ENCODE measurements around the gene GRIA3.

Gene GRIA3

DNA sequence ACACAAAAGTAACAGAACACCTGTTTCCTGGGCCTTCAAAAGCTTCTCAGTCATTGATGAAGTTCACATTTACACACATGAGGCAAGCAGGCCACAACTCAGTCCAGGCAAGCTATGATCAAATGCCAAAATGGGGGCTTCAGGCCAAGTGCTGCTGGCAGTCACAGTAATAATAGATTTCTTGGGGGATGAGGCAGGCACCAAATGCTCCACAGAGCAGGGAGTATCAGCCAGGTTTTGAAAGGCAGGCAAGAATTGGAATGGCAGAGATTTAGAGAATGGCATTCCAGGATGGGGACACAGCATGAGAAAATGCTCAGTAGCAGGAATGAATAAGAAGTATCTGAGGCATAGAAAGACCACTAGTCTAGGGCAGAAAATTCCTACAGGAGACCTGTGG is 52.8 kb downstream of the GRIA3 start:
- H3K79me2 ChIP-seq (ENCODE audit: insufficient read depth, low read depth) = no peaks in the 10 kb centered on the region

DNA sequence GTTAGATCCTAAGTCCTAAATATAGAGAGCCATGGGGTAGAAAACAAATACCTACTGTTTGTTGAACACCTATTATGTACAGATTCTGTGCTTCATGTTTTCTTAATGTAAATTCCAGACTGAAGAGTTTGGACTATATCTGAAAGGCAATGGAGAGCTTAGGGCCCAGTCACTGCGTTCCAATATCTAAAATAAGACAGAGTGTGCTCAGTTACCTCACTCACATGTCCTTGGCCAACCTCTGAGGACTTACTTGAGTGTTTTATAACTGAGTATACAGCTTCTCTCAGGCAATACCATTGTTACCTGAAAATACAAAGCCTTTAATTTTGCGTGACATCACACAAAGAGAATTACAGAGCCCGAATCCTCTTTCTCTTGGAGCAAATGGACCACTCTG is 53.2 kb downstream of the GRIA3 start:
- Histone ChIP-seq H3K4me3 (IDR thresholded peaks at IDR 0.05; ENCODE audit: insufficient read depth, low read depth, low read length) (no peak overlapping the region), H3K4me1 (ENCODE audit: low read depth, poor library complexity, severe bottlenecking) (no peaks in the 10 kb centered on the region), H3K27me3 (ENCODE audit: insufficient read depth, low read depth) (no peaks in the 10 kb centered on the region), H4K20me1 (ENCODE audit: insufficient read depth) (no peaks in the 10 kb centered on the region), H3K4me2 (no peak overlapping the region), H3K27ac (no peak overlapping the region), H3K79me2 (ENCODE audit: insufficient read depth, low read depth) (no peaks in the 10 kb centered on the region), H2AFZ (ENCODE audit: low read depth) (no peak overlapping the region), H3K36me3 (ENCODE audit: insufficient read depth) (no peaks in the 10 kb centered on the region), H3K9ac (no peak overlapping the region)
- TF ChIP-seq, protein P1, sequence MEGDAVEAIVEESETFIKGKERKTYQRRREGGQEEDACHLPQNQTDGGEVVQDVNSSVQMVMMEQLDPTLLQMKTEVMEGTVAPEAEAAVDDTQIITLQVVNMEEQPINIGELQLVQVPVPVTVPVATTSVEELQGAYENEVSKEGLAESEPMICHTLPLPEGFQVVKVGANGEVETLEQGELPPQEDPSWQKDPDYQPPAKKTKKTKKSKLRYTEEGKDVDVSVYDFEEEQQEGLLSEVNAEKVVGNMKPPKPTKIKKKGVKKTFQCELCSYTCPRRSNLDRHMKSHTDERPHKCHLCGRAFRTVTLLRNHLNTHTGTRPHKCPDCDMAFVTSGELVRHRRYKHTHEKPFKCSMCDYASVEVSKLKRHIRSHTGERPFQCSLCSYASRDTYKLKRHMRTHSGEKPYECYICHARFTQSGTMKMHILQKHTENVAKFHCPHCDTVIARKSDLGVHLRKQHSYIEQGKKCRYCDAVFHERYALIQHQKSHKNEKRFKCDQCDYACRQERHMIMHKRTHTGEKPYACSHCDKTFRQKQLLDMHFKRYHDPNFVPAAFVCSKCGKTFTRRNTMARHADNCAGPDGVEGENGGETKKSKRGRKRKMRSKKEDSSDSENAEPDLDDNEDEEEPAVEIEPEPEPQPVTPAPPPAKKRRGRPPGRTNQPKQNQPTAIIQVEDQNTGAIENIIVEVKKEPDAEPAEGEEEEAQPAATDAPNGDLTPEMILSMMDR (conservative IDR thresholded peaks at IDR 0.05; ENCODE audit: low read depth, low read length) = no peak

More for the DNA sequence above, 52.8 kb downstream of the GRIA3 start:
- no peak overlapping the region for H2AFZ ChIP-seq (ENCODE audit: low read depth)
- TF ChIP-seq, protein P1 (conservative IDR thresholded peaks at IDR 0.05; ENCODE audit: low read depth, low read length) = no peak
- no peak overlapping the region for H3K9ac ChIP-seq
- no peak overlapping the region for H3K4me3 ChIP-seq (IDR thresholded peaks at IDR 0.05; ENCODE audit: insufficient read depth, low read depth, low read length)
- no peak overlapping the region for H3K4me2 ChIP-seq
- H3K36me3 ChIP-seq (ENCODE audit: insufficient read depth) = no peaks in the 10 kb centered on the region
- H3K27me3 ChIP-seq (ENCODE audit: insufficient read depth, low read depth) = no peaks in the 10 kb centered on the region
- H3K4me1 ChIP-seq (ENCODE audit: low read depth, poor library complexity, severe bottlenecking) = no peaks in the 10 kb centered on the region
- H4K20me1 ChIP-seq (ENCODE audit: insufficient read depth) = no peaks in the 10 kb centered on the region
- no peak overlapping the region for H3K27ac ChIP-seq

DNA sequence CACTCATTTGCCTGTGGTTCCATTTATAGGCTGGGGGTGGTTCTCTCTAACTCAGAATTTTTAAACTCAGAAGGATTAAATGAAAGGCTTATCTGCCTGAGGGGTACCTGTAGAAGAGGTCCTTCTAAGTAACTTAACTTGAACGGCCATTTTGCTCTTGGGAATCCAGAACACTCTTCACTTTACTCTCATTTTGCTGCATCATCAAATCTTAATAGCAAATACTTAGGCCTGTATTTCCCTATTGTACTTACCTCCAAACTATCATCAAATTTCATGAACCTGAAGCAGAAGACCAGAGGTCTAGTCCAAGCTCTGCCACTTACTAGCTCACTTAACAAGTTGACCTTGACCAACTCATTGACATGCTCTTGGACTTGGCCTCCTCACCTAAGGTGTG is 70.4 kb downstream of the GRIA3 start:
- Histone ChIP-seq H3K36me3 (ENCODE audit: insufficient read depth) (no peaks in the 10 kb centered on the region), H4K20me1 (ENCODE audit: insufficient read depth) (no peaks in the 10 kb centered on the region), H3K79me2 (ENCODE audit: insufficient read depth, low read depth) (no peaks in the 10 kb centered on the region), H3K4me1 (ENCODE audit: low read depth, poor library complexity, severe bottlenecking) (no peaks in the 10 kb centered on the region), H2AFZ (ENCODE audit: low read depth) (no peak overlapping the region), H3K27me3 (ENCODE audit: insufficient read depth, low read depth) (no peaks in the 10 kb centered on the region), H3K4me2 (no peak overlapping the region), H3K27ac (no peak overlapping the region), H3K9ac (no peak overlapping the region), H3K4me3 (IDR thresholded peaks at IDR 0.05; ENCODE audit: insufficient read depth, low read depth, low read length) (no peak overlapping the region)
- TF ChIP-seq, protein P1 (conservative IDR thresholded peaks at IDR 0.05; ENCODE audit: low read depth, low read length) = no peak

DNA sequence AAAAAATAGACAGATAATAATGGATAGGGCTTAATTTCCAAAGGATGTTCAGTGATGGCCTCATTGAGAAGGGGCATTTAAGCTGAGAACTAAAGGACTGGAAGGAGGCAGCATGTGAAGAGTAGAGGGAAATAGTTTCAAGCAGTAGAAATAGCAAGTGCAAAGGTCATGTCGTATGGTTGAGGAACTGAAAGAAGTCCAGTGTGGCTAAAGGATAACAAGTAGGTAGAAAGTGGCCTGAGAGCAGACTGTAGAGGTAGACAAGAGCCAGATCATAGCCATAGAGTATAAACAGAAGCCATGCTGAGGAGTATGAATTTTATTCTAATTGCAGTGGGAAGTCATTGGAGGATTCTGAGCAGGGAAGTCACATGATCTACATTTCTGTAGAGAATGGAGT is 72.3 kb downstream of the GRIA3 start:
- H3K4me2 ChIP-seq = no peak overlapping the region
- TF ChIP-seq, protein P1 (conservative IDR thresholded peaks at IDR 0.05; ENCODE audit: low read depth, low read length) = no peak
- H4K20me1 ChIP-seq (ENCODE audit: insufficient read depth) = no peaks in the 10 kb centered on the region
- H3K79me2 ChIP-seq (ENCODE audit: insufficient read depth, low read depth) = no peaks in the 10 kb centered on the region
- no peaks in the 10 kb centered on the region for H3K36me3 ChIP-seq (ENCODE audit: insufficient read depth)
- H3K27me3 ChIP-seq (ENCODE audit: insufficient read depth, low read depth) = no peaks in the 10 kb centered on the region
- H3K27ac ChIP-seq = no peak overlapping the region
- no peak overlapping the region for H2AFZ ChIP-seq (ENCODE audit: low read depth)
- H3K9ac ChIP-seq = no peak overlapping the region
- no peaks in the 10 kb centered on the region for H3K4me1 ChIP-seq (ENCODE audit: low read depth, poor library complexity, severe bottlenecking)
- H3K4me3 ChIP-seq (IDR thresholded peaks at IDR 0.05; ENCODE audit: insufficient read depth, low read depth, low read length) = no peak overlapping the region
